Colon (tissue), 2 donors: ENCODE measurements around the gene RAD23B.

ENCODE experiments used
- FAIRE-seq: peaks from 2 replicates; lab custom pipeline; 2012; peaks lifted over from hg19 to GRCh38; lab: Jason Lieb, UNC
- donor health status: control.
- donor health status: control.

Gene RAD23B

GRCh38 chr9:107378006-107378405, 94.9 kb downstream of the RAD23B start:
- no peak for FAIRE-seq
